Activated CD4-positive, alpha-beta T cell treated with anti-CD3 and anti-CD28 coated beads for 36 hours (primary cell): ENCODE data around the gene RNASET2. TPM values are rescaled to one million over a fixed set of nuclear protein-coding genes. Genes with fewer than 3 reads are reported as not detected.

ENCODE experiments used
- ATAC-seq: fragments of 200-7000 bp; cut with Tn5 transposase; one replicate; pipeline ENCODE4 v1.10.0; 2021; ENCODE audit warnings: mild to moderate bottlenecking, moderate library complexity
- CTCF ChIA-PET: fragments of 350-600 bp; sonication (Branson Sonifier 250); formaldehyde crosslinking; loops from one replicate; lab custom pipeline; 2021; ENCODE audit warnings: antibody characterized with exemption; lab: Charles Lee
- POLR2A ChIA-PET: fragments of 350-600 bp; sonication (Branson Sonifier 250); formaldehyde crosslinking; loops from one replicate; lab custom pipeline; 2021; ENCODE audit warnings: antibody characterized with exemption, inconsistent platforms; lab: Charles Lee
- DNase-seq: peaks from one replicate; pipeline ENCODE4 v3.0.0-alpha.2; 2020
- H3K27ac Mint-ChIP-seq: one replicate; pipeline ENCODE4 v1.8.0; 2021; ENCODE audit warnings: mixed read lengths
- H3K27me3 Mint-ChIP-seq: one replicate; pipeline ENCODE4 v1.8.0; 2021; ENCODE audit warnings: mixed read lengths
- H3K36me3 Mint-ChIP-seq: one replicate; pipeline ENCODE4 v1.8.0; 2021; ENCODE audit warnings: low read depth, mixed read lengths
- H3K4me1 Mint-ChIP-seq: one replicate; pipeline ENCODE4 v1.8.0; 2021; ENCODE audit warnings: mixed read lengths
- H3K4me3 Mint-ChIP-seq: one replicate; pipeline ENCODE4 v1.8.0; 2021; ENCODE audit warnings: mild to moderate bottlenecking, moderate library complexity, mixed read lengths
- H3K9me3 Mint-ChIP-seq: one replicate; pipeline ENCODE4 v1.8.0; 2021; ENCODE audit warnings: low read depth, mixed read lengths
- intact Hi-C, 2 experiments: fragments of 100-400 bp; cut with DNase I in 1 of 2; cut with micrococcal nuclease in 1 of 2; formaldehyde crosslinking; loops; one replicate each; pipeline versions ENCODE4 v1.14.2 to v1.15.1; 2022 to 2024; cut with DNase I, micrococcal nuclease
- total RNA-seq, 2 experiments: library from RNA; stranded (reverse); gene quantifications; one replicate each; pipeline ENCODE4 v1.2.3, GENCODE V29; 2021

RNASET2 gene
- total RNA-seq, 2 experiments from 2014 or later = 68.7 to 85.2 TPM

GRCh38 chr6:166946125-166946524 lies 10.2 kb downstream of the RNASET2 start:
- Mint-ChIP-seq H3K4me3 (no peak overlapping the region), H3K27me3 (no peaks in the 10 kb centered on the region), H3K9me3 (no peaks in the 10 kb centered on the region), H3K27ac (peak overlapping the region; percentile 10), H3K4me1 (peaks cover 56% of the 10 kb centered on the region), H3K36me3 (peaks cover 41% of the 10 kb centered on the region)
- POLR2A ChIA-PET = no interaction called here
- intact Hi-C loops = no loop called here
- ATAC-seq = no peak
- CTCF ChIA-PET = no interaction called here
- DNase-seq = no peak

- no peak for ATAC-seq
- Mint-ChIP-seq H3K27me3 (no peaks in the 10 kb centered on the region), H3K4me3 (no peak overlapping the region), H3K4me1 (peaks cover 53% of the 10 kb centered on the region), H3K9me3 (no peaks in the 10 kb centered on the region), H3K36me3 (peaks cover 44% of the 10 kb centered on the region), H3K27ac (peak overlapping the region; percentile 65)
- intact Hi-C loops = no loop called here
- ChIA-PET POLR2A (no interaction called here), CTCF (interaction anchor here (1.0 kb wide), 1 partner anchor 8 kb away, joined by 3 read pairs; no protein-coding TSS in a partner anchor)
- no peak for DNase-seq
Measured at GRCh38 chr6:166944666-166945256, 11.6 kb downstream of the RNASET2 start.

- no peaks in the 10 kb centered on the region for H3K9me3 Mint-ChIP-seq
- DNase-seq = peak; percentile 90
- H3K36me3 Mint-ChIP-seq = peaks cover 59% of the 10 kb centered on the region
- peak overlapping the region; percentile 97 for H3K27ac Mint-ChIP-seq
- peak; percentile 92 for ATAC-seq
- H3K4me1 Mint-ChIP-seq = peaks cover 49% of the 10 kb centered on the region
- H3K4me3 Mint-ChIP-seq = peak overlapping the region; percentile 59
- no peaks in the 10 kb centered on the region for H3K27me3 Mint-ChIP-seq
- CTCF ChIA-PET = interaction anchor here (0.6 to 2.8 kb wide), 6 partner anchors 9 to 73 kb away, joined by 3 to 18 read pairs (median 6); partner anchors contain the start of gene RNASET2
- intact Hi-C loops = loop anchor here (1.0 to 2.0 kb wide), 2 partner anchors 9 to 14 kb away; partner anchors contain the start of gene RNASET2 (in 2 of the 2)
- POLR2A ChIA-PET = interaction anchor here (0.8 to 1.4 kb wide), 2 partner anchors 11 to 18 kb away, joined by 4 read pairs; no protein-coding TSS in a partner anchor
Measured at GRCh38 chr6:166942393-166943168, 13.8 kb downstream of the RNASET2 start.

- intact Hi-C loops = no loop called here
Measured at GRCh38 chr6:166940643-166941068, 15.7 kb downstream of the RNASET2 start.

GRCh38 chr6:166939894-166940293 lies 16.5 kb downstream of the RNASET2 start:
- CTCF ChIA-PET = interaction anchor here (0.6 to 1.3 kb wide), 2 partner anchors 12 to 77 kb away, joined by 3 read pairs; no protein-coding TSS in a partner anchor
- no peaks in the 10 kb centered on the region for H3K27me3 Mint-ChIP-seq
- H3K4me3 Mint-ChIP-seq = no peak overlapping the region
- peak overlapping the region; percentile 10 for H3K27ac Mint-ChIP-seq
- peaks cover 53% of the 10 kb centered on the region for H3K36me3 Mint-ChIP-seq
- peaks cover 62% of the 10 kb centered on the region for H3K4me1 Mint-ChIP-seq
- no peak for ATAC-seq
- no peaks in the 10 kb centered on the region for H3K9me3 Mint-ChIP-seq
- POLR2A ChIA-PET = no interaction called here
- no peak for DNase-seq
- intact Hi-C loops = no loop called here

More at GRCh38 chr6:166940643-166941068, 15.7 kb downstream of the RNASET2 start:
- ChIA-PET CTCF (interaction anchor here (0.7 to 2.8 kb wide), 5 partner anchors 10 to 165 kb away, joined by 3 to 18 read pairs (median 3); partner anchors contain the start of gene RNASET2), POLR2A (interaction anchor here (1.4 kb wide), 1 partner anchor 13 kb away, joined by 4 read pairs; no protein-coding TSS in a partner anchor)
- H3K9me3 Mint-ChIP-seq = no peaks in the 10 kb centered on the region
- no peak overlapping the region for H3K27ac Mint-ChIP-seq
- ATAC-seq (no peak), DNase-seq (no peak)
- H3K4me3 Mint-ChIP-seq = no peak overlapping the region
- peaks cover 63% of the 10 kb centered on the region for H3K4me1 Mint-ChIP-seq
- H3K27me3 Mint-ChIP-seq = no peaks in the 10 kb centered on the region
- H3K36me3 Mint-ChIP-seq = peaks cover 56% of the 10 kb centered on the region

- POLR2A ChIA-PET = interaction anchor here (0.6 kb wide), 1 partner anchor 134 kb away, joined by 4 read pairs; no protein-coding TSS in a partner anchor
- no peak for DNase-seq
- no peak overlapping the region for H3K27ac Mint-ChIP-seq
- no peaks in the 10 kb centered on the region for H3K27me3 Mint-ChIP-seq
- peaks cover 58% of the 10 kb centered on the region for H3K36me3 Mint-ChIP-seq
- CTCF ChIA-PET = interaction anchor here (0.6 to 1.3 kb wide), 3 partner anchors 12 to 77 kb away, joined by 3 read pairs; no protein-coding TSS in a partner anchor
- no peaks in the 10 kb centered on the region for H3K9me3 Mint-ChIP-seq
- intact Hi-C loops = no loop called here
- peaks cover 62% of the 10 kb centered on the region for H3K4me1 Mint-ChIP-seq
- H3K4me3 Mint-ChIP-seq = no peak overlapping the region
- ATAC-seq = no peak
Measured at GRCh38 chr6:166939345-166939744, 17.0 kb downstream of the RNASET2 start.

GRCh38 chr6:166938704-166939103 lies 17.6 kb downstream of the RNASET2 start:
- POLR2A ChIA-PET = interaction anchor here (0.6 kb wide), 1 partner anchor 133 kb away, joined by 4 read pairs; no protein-coding TSS in a partner anchor
- intact Hi-C loops = no loop called here
- H3K27me3 Mint-ChIP-seq = no peaks in the 10 kb centered on the region
- peaks cover 58% of the 10 kb centered on the region for H3K36me3 Mint-ChIP-seq
- no peaks in the 10 kb centered on the region for H3K9me3 Mint-ChIP-seq
- H3K27ac Mint-ChIP-seq = no peak overlapping the region
- no peak overlapping the region for H3K4me3 Mint-ChIP-seq
- H3K4me1 Mint-ChIP-seq = peaks cover 59% of the 10 kb centered on the region
- CTCF ChIA-PET = interaction anchor here (0.6 to 1.3 kb wide), 3 partner anchors 13 to 59 kb away, joined by 3 read pairs; no protein-coding TSS in a partner anchor
- ATAC-seq (no peak), DNase-seq (no peak)

- intact Hi-C loops = no loop called here
- H3K27ac Mint-ChIP-seq = no peak overlapping the region
- H3K27me3 Mint-ChIP-seq = no peaks in the 10 kb centered on the region
- no peaks in the 10 kb centered on the region for H3K9me3 Mint-ChIP-seq
- peaks cover 55% of the 10 kb centered on the region for H3K4me1 Mint-ChIP-seq
- ATAC-seq (no peak), DNase-seq (no peak)
- H3K4me3 Mint-ChIP-seq = no peak overlapping the region
- H3K36me3 Mint-ChIP-seq = peaks cover 55% of the 10 kb centered on the region
- ChIA-PET CTCF (no interaction called here), POLR2A (no interaction called here)
Measured at GRCh38 chr6:166938150-166938549, 18.2 kb downstream of the RNASET2 start.

- Mint-ChIP-seq H3K4me3 (no peak overlapping the region), H3K9me3 (no peaks in the 10 kb centered on the region), H3K27me3 (no peaks in the 10 kb centered on the region), H3K36me3 (peaks cover 53% of the 10 kb centered on the region), H3K4me1 (peaks cover 51% of the 10 kb centered on the region), H3K27ac (no peak overlapping the region)
- DNase-seq = no peak
- ChIA-PET POLR2A (no interaction called here), CTCF (interaction anchor here (1.5 kb wide), 1 partner anchor 15 kb away, joined by 3 read pairs; no protein-coding TSS in a partner anchor)
- intact Hi-C loops = no loop called here
- no peak for ATAC-seq
Measured at GRCh38 chr6:166937746-166938145, 18.6 kb downstream of the RNASET2 start.

- Mint-ChIP-seq H3K4me1 (peaks cover 41% of the 10 kb centered on the region), H3K36me3 (peaks cover 63% of the 10 kb centered on the region), H3K27me3 (no peaks in the 10 kb centered on the region), H3K4me3 (no peak overlapping the region), H3K9me3 (no peaks in the 10 kb centered on the region), H3K27ac (peak overlapping the region; percentile 73)
- POLR2A ChIA-PET = interaction anchor here (0.5 kb wide), 1 partner anchor 54 kb away, joined by 3 read pairs; no protein-coding TSS in a partner anchor
- CTCF ChIA-PET = interaction anchor here (1.1 to 1.5 kb wide), 3 partner anchors 17 to 160 kb away, joined by 3 to 5 read pairs (median 5); no protein-coding TSS in a partner anchor
- intact Hi-C loops = no loop called here
- DNase-seq (peak; percentile 36), ATAC-seq (peak; percentile 61)
Measured at GRCh38 chr6:166936079-166936787, 20.1 kb downstream of the RNASET2 start.
